ENCODE measurements around the gene OXER1. TPM values are rescaled to one million over a fixed set of nuclear protein-coding genes. Genes with fewer than 3 reads are reported as not detected.

OXER1 gene
- total and polyA plus RNA-seq, 3 experiments from 2014 or later = 0.11 to 0.15 TPM; not detected in 1

GRCh38 chr2:42786561-42787345, 22.8 kb upstream of the OXER1 start:
- peaks cover 34 to 40% of the 10 kb centered on the region in 2 donors for H3K27me3 Mint-ChIP-seq
- Histone ChIP-seq H3K27ac (ENCODE audit: low read depth, low read length) (no peak overlapping the region), H3K9me3 (ENCODE audit: low read length) (no peaks in the 10 kb centered on the region), H3K4me1 (ENCODE audit: insufficient read depth, low read length) (no peaks in the 10 kb centered on the region), H3K4me3 (ENCODE audit: low read length) (no peak overlapping the region), H3K27me3 (ENCODE audit: insufficient read depth, low read length, poor library complexity, severe bottlenecking) (peaks cover 13% of the 10 kb centered on the region), H3K36me3 (ENCODE audit: insufficient read depth, low read length) (no peaks in the 10 kb centered on the region)
- ChIA-PET CTCF (no interaction called here), POLR2A (no interaction called here)
- H3K27ac Mint-ChIP-seq = no peak overlapping the region
- H3K36me3 Mint-ChIP-seq = peaks cover 0 to 13% (median 0%) of the 10 kb centered on the region in 3 donors
- DNase-seq = no peak
- H3K9me3 Mint-ChIP-seq = no peaks in the 10 kb centered on the region
- no peak overlapping the region for H3K4me3 Mint-ChIP-seq
- peaks cover 3 to 10% (median 9%) of the 10 kb centered on the region in 3 donors for H3K4me1 Mint-ChIP-seq

GRCh38 chr2:42784204-42784880, 20.4 kb upstream of the OXER1 start:
- Histone ChIP-seq H3K27ac (ENCODE audit: low read depth, low read length) (no peak overlapping the region), H3K4me1 (ENCODE audit: insufficient read depth, low read length) (no peaks in the 10 kb centered on the region), H3K4me3 (ENCODE audit: low read length) (no peak overlapping the region), H3K27me3 (ENCODE audit: insufficient read depth, low read length, poor library complexity, severe bottlenecking) (no peaks in the 10 kb centered on the region), H3K36me3 (ENCODE audit: insufficient read depth, low read length) (no peaks in the 10 kb centered on the region), H3K9me3 (ENCODE audit: low read length) (no peaks in the 10 kb centered on the region)
- H3K4me3 Mint-ChIP-seq = no peak overlapping the region
- H3K9me3 Mint-ChIP-seq = peaks cover 0 to 3% (median 0%) of the 10 kb centered on the region in 5 donors
- peaks cover 0 to 4% (median 0%) of the 10 kb centered on the region in 3 donors for H3K36me3 Mint-ChIP-seq
- no peak for DNase-seq
- ChIA-PET CTCF (interaction anchor here (0.9 kb wide), 1 partner anchor 109 kb away, joined by 3 read pairs; no protein-coding TSS in a partner anchor), POLR2A (no interaction called here)
- peaks cover 13 to 19% of the 10 kb centered on the region in 2 donors for H3K27me3 Mint-ChIP-seq
- peaks cover 0 to 1% (median 0%) of the 10 kb centered on the region in 3 donors for H3K4me1 Mint-ChIP-seq
- H3K27ac Mint-ChIP-seq = no peak overlapping the region

DNA sequence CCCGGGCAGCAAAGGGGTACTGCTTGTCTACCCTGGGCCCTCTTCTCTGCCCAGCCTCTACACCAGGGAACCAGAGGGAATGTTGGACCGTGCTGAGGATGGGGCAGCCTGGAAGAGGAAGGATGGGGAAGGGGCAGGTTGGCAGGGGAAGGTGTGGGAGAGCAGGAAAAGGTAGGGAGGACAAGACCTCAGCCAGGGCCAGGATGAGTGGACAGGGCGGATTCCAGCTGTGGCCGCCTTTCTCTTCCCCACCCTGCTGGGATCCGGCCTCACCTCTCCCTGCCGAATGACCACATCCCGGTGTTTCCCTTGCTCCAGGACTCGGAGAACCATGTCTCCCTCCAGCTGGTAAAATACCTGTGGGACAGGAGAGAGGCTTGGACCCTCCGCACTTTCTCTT, 19.6 kb upstream of the OXER1 start:
- POLR2A ChIA-PET = no interaction called here

DNA sequence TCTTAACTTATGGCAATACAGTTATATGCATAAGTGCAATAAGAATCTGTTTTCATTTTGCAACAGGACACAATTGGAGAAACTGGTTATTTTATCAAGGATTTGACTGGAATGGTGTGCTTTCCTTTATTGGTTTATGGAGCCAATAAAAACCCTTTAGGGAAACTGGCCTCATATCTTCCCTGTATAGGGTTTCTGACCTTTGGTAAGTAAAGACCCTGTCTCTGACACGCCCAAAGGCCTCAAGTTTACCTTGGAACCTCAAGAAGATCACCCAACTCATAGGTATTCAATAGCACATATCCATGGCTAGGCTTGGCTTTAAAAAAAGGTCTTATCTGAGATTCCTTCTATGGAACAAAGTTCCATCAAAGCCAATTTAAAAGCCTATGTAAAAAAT, 17.2 kb upstream of the OXER1 start:
- Mint-ChIP-seq H3K4me3 (no peak overlapping the region), H3K36me3 (no peaks in the 10 kb centered on the region), H3K4me1 (peaks cover 0 to 2% (median 0%) of the 10 kb centered on the region in 3 donors), H3K9me3 (peaks cover 0 to 3% (median 0%) of the 10 kb centered on the region in 5 donors), H3K27me3 (peaks cover under 1 to 3% of the 10 kb centered on the region in 2 donors), H3K27ac (no peak overlapping the region)
- Histone ChIP-seq H3K9me3 (ENCODE audit: low read length) (peaks cover 3% of the 10 kb centered on the region), H3K4me1 (ENCODE audit: insufficient read depth, low read length) (peaks cover 7% of the 10 kb centered on the region), H3K27ac (ENCODE audit: low read depth, low read length) (no peak overlapping the region), H3K36me3 (ENCODE audit: insufficient read depth, low read length) (no peaks in the 10 kb centered on the region), H3K27me3 (ENCODE audit: insufficient read depth, low read length, poor library complexity, severe bottlenecking) (no peaks in the 10 kb centered on the region), H3K4me3 (ENCODE audit: low read length) (no peak overlapping the region)
- ChIA-PET CTCF (no interaction called here), POLR2A (no interaction called here)
- no peak for DNase-seq

More for the DNA sequence above, 19.6 kb upstream of the OXER1 start:
- Mint-ChIP-seq H3K9me3 (peaks cover 0 to 3% (median 0%) of the 10 kb centered on the region in 5 donors), H3K27me3 (peaks cover 6 to 15% of the 10 kb centered on the region in 2 donors), H3K27ac (no peak overlapping the region), H3K4me1 (peaks cover 0 to 1% (median 0%) of the 10 kb centered on the region in 3 donors), H3K36me3 (peaks cover 0 to under 1% (median 0%) of the 10 kb centered on the region in 3 donors), H3K4me3 (no peak overlapping the region)
- Histone ChIP-seq H3K4me1 (ENCODE audit: insufficient read depth, low read length) (no peaks in the 10 kb centered on the region), H3K27ac (ENCODE audit: low read depth, low read length) (no peak overlapping the region), H3K4me3 (ENCODE audit: low read length) (no peak overlapping the region), H3K27me3 (ENCODE audit: insufficient read depth, low read length, poor library complexity, severe bottlenecking) (no peaks in the 10 kb centered on the region), H3K36me3 (ENCODE audit: insufficient read depth, low read length) (no peaks in the 10 kb centered on the region), H3K9me3 (ENCODE audit: low read length) (no peaks in the 10 kb centered on the region)
- DNase-seq = no peak
- CTCF ChIA-PET = no interaction called here

GRCh38 chr2:42777883-42778805, 14.2 kb upstream of the OXER1 start:
- POLR2A ChIA-PET = no interaction called here
- H3K4me3 ChIP-seq (ENCODE audit: low read length) = no peak overlapping the region
- peaks cover 11% of the 10 kb centered on the region for H3K4me1 ChIP-seq (ENCODE audit: insufficient read depth, low read length)
- no peak overlapping the region for H3K4me3 Mint-ChIP-seq
- H3K27me3 Mint-ChIP-seq = peaks cover 0 to 1% of the 10 kb centered on the region in 2 donors
- peaks cover 6 to 11% (median 10%) of the 10 kb centered on the region in 3 donors for H3K4me1 Mint-ChIP-seq
- no peaks in the 10 kb centered on the region for H3K36me3 Mint-ChIP-seq
- CTCF ChIA-PET = no interaction called here
- peaks cover 0 to 3% (median 0%) of the 10 kb centered on the region in 5 donors for H3K9me3 Mint-ChIP-seq
- H3K27ac ChIP-seq (ENCODE audit: low read depth, low read length) = no peak overlapping the region
- H3K9me3 ChIP-seq (ENCODE audit: low read length) = peaks cover 3% of the 10 kb centered on the region
- no peaks in the 10 kb centered on the region for H3K36me3 ChIP-seq (ENCODE audit: insufficient read depth, low read length)
- DNase-seq = no peak
- H3K27me3 ChIP-seq (ENCODE audit: insufficient read depth, low read length, poor library complexity, severe bottlenecking) = no peaks in the 10 kb centered on the region
- H3K27ac Mint-ChIP-seq = no peak overlapping the region

DNA sequence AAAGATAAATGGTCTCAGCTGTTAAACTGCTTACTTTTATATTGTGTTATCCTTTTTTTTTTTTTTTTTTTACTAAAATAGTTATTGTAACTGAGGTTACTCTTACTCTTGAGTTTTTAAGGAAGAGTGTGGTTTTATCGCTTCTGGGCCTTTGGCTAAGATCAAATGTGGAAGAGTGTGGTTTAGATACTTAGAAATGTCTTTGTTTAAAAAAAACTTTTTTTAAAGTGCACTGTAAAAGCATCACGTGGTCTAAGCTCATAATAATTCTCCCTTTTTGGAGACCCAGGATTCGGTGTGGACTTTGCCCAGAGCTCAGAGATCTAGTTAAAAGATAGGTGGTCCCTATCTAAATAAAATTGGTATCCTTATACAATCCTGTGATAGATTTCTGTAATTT, 11.9 kb upstream of the OXER1 start:
- H3K4me1 ChIP-seq (ENCODE audit: insufficient read depth, low read length) = peaks cover 11% of the 10 kb centered on the region
- no peaks in the 10 kb centered on the region for H3K9me3 Mint-ChIP-seq
- H3K36me3 Mint-ChIP-seq = no peaks in the 10 kb centered on the region
- DNase-seq = no peak
- no peak overlapping the region for H3K27ac Mint-ChIP-seq
- peaks cover 3% of the 10 kb centered on the region for H3K9me3 ChIP-seq (ENCODE audit: low read length)
- H3K27me3 Mint-ChIP-seq = peaks cover 0 to 1% of the 10 kb centered on the region in 2 donors
- H3K36me3 ChIP-seq (ENCODE audit: insufficient read depth, low read length) = no peaks in the 10 kb centered on the region
- H3K27me3 ChIP-seq (ENCODE audit: insufficient read depth, low read length, poor library complexity, severe bottlenecking) = no peaks in the 10 kb centered on the region
- H3K27ac ChIP-seq (ENCODE audit: low read depth, low read length) = no peak overlapping the region
- no peak overlapping the region for H3K4me3 ChIP-seq (ENCODE audit: low read length)
- H3K4me1 Mint-ChIP-seq = peaks cover 6 to 11% (median 10%) of the 10 kb centered on the region in 3 donors
- ChIA-PET CTCF (interaction anchor here (1.1 kb wide), 1 partner anchor 21 kb away, joined by 3 read pairs; no protein-coding TSS in a partner anchor), POLR2A (no interaction called here)
- H3K4me3 Mint-ChIP-seq = no peak overlapping the region

DNA sequence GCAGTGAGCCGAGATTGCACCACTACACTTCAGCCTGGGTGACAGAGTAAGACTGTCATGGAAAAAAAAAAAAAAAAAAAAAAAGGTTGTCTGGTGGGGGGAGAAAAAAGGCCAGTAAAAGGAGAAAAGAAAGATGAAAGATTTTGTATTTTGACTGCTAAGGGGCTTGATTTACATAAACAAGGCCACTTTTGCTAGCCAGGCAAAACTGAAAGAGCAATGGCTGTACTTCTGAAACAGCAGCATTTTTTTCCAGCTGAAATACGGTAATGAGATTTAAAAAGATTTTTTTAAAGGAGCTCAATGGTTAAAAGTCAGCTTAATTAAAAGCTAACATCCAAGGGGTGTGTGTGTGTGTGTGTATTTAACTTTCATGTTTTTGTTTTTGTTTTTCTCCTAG, 11.3 kb upstream of the OXER1 start:
- ChIA-PET POLR2A (no interaction called here), CTCF (interaction anchor here (0.7 to 1.1 kb wide), 2 partner anchors 20 to 77 kb away, joined by 3 read pairs; no protein-coding TSS in a partner anchor)
- Histone ChIP-seq H3K4me3 (ENCODE audit: low read length) (no peak overlapping the region), H3K4me1 (ENCODE audit: insufficient read depth, low read length) (peaks cover 11% of the 10 kb centered on the region), H3K36me3 (ENCODE audit: insufficient read depth, low read length) (no peaks in the 10 kb centered on the region), H3K27me3 (ENCODE audit: insufficient read depth, low read length, poor library complexity, severe bottlenecking) (no peaks in the 10 kb centered on the region), H3K27ac (ENCODE audit: low read depth, low read length) (no peak overlapping the region), H3K9me3 (ENCODE audit: low read length) (peaks cover 3% of the 10 kb centered on the region)
- H3K9me3 Mint-ChIP-seq = no peaks in the 10 kb centered on the region
- no peak overlapping the region for H3K4me3 Mint-ChIP-seq
- H3K36me3 Mint-ChIP-seq = no peaks in the 10 kb centered on the region
- H3K27ac Mint-ChIP-seq = peak overlapping the region in 4 of 8 donors; percentile 12 to 68 (median 38)
- H3K4me1 Mint-ChIP-seq = peaks cover 6 to 11% (median 10%) of the 10 kb centered on the region in 3 donors
- DNase-seq = no peak
- H3K27me3 Mint-ChIP-seq = peaks cover 0 to 1% of the 10 kb centered on the region in 2 donors
